ENCODE results near the gene IPO5.
A peak's percentile ranks its signal among the peaks of the same experiment; 100 is the strongest.
"Not testable (repeated sequence)": the region's sequence is repeated elsewhere in the genome, so short reads cannot be mapped to it uniquely, and the experiment has no call there.

IPO5 gene

DNA sequence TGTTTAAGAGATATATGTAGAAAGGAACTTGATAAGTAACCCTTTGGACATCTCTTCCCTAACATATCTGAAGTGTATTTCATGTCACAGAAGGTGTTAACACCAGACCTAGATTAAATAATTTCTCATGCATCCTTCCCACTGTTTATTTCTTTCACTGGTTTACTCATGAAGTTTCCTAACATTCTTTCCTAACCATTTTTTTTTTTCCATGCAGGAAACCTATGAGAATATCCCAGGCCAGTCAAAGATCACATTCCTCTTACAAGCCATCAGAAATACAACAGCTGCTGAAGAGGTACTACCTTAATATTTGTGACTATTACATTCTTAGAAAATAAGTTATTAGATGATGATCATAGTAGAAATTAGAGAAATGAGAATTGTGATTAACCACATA lies 28.8 kb downstream of the IPO5 start:
- TF ChIP-seq, protein P1, sequence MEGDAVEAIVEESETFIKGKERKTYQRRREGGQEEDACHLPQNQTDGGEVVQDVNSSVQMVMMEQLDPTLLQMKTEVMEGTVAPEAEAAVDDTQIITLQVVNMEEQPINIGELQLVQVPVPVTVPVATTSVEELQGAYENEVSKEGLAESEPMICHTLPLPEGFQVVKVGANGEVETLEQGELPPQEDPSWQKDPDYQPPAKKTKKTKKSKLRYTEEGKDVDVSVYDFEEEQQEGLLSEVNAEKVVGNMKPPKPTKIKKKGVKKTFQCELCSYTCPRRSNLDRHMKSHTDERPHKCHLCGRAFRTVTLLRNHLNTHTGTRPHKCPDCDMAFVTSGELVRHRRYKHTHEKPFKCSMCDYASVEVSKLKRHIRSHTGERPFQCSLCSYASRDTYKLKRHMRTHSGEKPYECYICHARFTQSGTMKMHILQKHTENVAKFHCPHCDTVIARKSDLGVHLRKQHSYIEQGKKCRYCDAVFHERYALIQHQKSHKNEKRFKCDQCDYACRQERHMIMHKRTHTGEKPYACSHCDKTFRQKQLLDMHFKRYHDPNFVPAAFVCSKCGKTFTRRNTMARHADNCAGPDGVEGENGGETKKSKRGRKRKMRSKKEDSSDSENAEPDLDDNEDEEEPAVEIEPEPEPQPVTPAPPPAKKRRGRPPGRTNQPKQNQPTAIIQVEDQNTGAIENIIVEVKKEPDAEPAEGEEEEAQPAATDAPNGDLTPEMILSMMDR (IDR thresholded peaks at IDR 0.05; ENCODE audit: control extremely low read depth, extremely low read depth, low read depth, missing control alignments): no peak
- DNase-seq (ENCODE audit: extremely low spot score): no peak
- ChIA-PET CTCF (interaction anchor here (1.2 kb wide), 1 partner anchor 20 kb away, joined by 3 read pairs; no protein-coding TSS in a partner anchor), POLR2A (no interaction called here)

DNA sequence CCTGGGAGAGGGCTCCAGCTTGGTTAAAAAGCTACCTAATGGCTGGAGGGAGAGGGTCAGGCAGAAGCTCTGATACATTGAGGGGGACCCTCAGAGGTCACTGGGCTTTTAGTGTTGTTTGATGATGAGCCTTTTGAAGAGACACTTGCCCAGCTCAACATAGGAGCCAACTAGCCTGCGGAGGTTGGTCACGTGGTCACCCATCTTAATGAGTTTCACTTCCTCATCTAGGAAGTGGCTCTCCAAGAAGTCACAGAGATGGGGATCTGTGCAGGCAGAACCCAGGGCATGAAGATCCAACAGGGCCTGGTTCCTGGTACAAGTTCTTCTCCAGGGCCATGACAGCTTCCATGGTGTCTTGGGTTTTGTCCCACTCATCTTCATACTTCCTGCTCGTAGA lies 33.4 kb downstream of the IPO5 start:
- ChIA-PET POLR2A (interaction anchor here (0.8 kb wide), 1 partner anchor 572 kb away, joined by 3 read pairs; no protein-coding TSS in a partner anchor), CTCF (interaction anchor here (1.0 kb wide), 1 partner anchor 9 kb away, joined by 3 read pairs; no protein-coding TSS in a partner anchor)
- DNase-seq (ENCODE audit: extremely low spot score): peak; percentile 24
- TF ChIP-seq, protein P1 (IDR thresholded peaks at IDR 0.05; ENCODE audit: control extremely low read depth, extremely low read depth, low read depth, missing control alignments): no peak

DNA sequence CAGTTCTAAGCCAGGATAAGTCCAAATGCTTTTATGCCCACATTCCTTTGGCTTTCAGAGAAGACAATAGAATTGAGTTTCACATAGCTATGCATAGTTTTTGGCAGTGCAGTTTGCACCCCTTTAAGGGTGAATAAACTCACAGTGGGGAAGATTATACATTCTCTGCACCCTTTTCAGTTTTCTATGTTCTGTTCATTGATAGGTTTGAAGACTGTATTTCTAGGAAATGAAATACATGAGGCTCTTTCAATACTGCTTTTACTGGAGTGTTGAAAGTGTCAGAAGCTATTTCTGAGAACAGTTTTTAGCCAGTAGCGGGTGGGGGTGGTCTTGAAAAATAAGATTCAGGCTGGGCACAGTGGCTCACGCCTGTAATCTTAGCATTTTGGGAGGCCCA lies 46.2 kb downstream of the IPO5 start:
- no peak for DNase-seq (ENCODE audit: extremely low spot score)
- POLR2A ChIA-PET: no interaction called here

DNA sequence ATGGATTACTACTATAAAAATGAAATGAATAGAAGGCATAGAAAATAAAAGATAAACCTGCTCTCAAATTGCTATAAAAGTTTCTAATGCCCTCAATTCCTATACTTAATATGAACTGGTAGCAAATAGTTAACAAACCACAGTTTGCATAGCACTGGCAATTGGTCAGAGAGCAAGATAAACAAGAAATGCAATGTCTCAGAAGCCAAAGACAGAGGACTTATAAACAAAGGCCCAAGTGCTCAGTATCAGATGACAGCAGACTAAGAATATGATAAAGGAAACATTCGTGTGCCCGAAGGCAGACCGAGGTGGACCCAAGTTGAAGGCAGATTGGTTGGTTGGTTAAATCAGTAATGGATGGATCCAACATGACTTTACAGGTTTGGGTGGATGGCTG lies 50.6 kb downstream of the IPO5 start:
- no peak for DNase-seq (ENCODE audit: extremely low spot score)
- CTCF ChIA-PET: no interaction called here
- TF ChIP-seq, protein P1 (IDR thresholded peaks at IDR 0.05; ENCODE audit: control extremely low read depth, extremely low read depth, low read depth, missing control alignments): no peak
- POLR2A ChIA-PET: no interaction called here

More for the DNA sequence above, 46.2 kb downstream of the IPO5 start:
- TF ChIP-seq, protein P1 (IDR thresholded peaks at IDR 0.05; ENCODE audit: control extremely low read depth, extremely low read depth, low read depth, missing control alignments): no peak
- CTCF ChIA-PET: no interaction called here

DNA sequence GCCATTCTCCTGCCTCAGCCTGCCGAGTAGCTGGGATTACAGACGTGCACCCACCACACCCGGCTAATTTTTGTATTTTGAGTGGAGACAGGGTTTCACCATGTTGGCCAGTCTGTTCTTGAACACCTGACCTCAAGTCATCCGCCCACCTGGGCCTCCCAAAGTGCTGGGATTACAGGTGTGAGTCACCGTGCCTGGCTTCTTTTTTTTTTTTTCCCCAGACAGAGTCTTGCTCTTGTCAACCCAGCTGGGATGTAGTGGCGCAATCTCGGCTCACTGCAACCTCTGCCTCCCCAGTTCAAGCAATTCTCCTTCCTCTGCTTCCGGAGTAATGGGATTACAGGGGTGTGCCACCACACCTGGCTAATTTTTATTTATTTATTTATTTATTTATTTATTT lies 51.5 kb downstream of the IPO5 start:
- CTCF ChIA-PET, POLR2A ChIA-PET: not testable (repeated sequence)

DNA sequence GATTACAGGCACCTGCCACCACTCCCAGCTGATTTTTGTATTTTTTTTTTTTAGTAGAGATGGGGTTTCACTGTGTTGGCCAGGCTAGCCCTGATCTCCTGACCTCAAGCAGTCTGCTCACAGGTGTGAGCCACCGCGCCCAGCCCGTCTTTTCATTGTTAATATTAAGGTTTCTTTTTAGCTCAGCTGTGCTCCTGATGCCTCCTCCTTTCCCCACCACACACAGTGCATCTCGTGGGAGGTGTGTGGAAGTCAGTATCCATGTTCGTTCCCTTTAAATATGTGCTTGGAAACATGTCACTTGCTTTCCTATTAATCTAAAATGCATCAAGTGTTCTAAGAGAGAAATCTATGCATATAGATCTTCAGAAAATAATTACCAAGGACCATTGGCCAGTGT lies 53.5 kb downstream of the IPO5 start:
- TF ChIP-seq, protein P1 (IDR thresholded peaks at IDR 0.05; ENCODE audit: control extremely low read depth, extremely low read depth, low read depth, missing control alignments): no peak
- DNase-seq (ENCODE audit: extremely low spot score): no peak
- CTCF ChIA-PET: interaction anchor here (0.7 kb wide), 1 partner anchor 17 kb away, joined by 3 read pairs; no protein-coding TSS in a partner anchor
- POLR2A ChIA-PET: no interaction called here

More for the DNA sequence above, 51.5 kb downstream of the IPO5 start:
- DNase-seq (ENCODE audit: extremely low spot score): not testable (repeated sequence)

DNA sequence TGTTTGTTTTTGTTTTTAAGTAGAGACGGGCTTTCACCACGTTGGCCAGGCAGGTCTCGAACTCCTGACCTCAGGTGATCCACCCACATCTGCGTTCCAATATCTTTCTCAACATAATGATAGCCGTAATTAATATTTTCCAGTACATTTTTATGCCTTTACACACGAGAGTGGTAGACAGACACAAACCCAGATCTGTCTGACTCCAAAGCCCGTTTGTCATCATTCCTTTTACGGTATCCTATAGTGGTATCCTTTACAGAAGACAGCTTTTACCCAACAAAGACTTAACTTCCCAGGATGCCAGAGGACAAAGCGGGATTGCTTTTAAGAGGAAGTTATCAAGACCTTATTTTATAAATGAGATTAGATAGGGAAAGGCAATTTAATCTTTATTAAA lies 59.8 kb downstream of the IPO5 start:
- POLR2A ChIA-PET: no interaction called here
- TF ChIP-seq, protein P1 (IDR thresholded peaks at IDR 0.05; ENCODE audit: control extremely low read depth, extremely low read depth, low read depth, missing control alignments): no peak
- CTCF ChIA-PET: interaction anchor here (0.9 kb wide), 1 partner anchor 15 kb away, joined by 5 read pairs; no protein-coding TSS in a partner anchor
- DNase-seq (ENCODE audit: extremely low spot score): no peak
